ENCODE measurements around the gene CASZ1. TPM values are rescaled to one million over a fixed set of nuclear protein-coding genes. Genes with fewer than 3 reads are reported as not detected.

CASZ1 gene
- total RNA-seq, 1 experiment from 2014 or later, result 12.6 TPM

DNA sequence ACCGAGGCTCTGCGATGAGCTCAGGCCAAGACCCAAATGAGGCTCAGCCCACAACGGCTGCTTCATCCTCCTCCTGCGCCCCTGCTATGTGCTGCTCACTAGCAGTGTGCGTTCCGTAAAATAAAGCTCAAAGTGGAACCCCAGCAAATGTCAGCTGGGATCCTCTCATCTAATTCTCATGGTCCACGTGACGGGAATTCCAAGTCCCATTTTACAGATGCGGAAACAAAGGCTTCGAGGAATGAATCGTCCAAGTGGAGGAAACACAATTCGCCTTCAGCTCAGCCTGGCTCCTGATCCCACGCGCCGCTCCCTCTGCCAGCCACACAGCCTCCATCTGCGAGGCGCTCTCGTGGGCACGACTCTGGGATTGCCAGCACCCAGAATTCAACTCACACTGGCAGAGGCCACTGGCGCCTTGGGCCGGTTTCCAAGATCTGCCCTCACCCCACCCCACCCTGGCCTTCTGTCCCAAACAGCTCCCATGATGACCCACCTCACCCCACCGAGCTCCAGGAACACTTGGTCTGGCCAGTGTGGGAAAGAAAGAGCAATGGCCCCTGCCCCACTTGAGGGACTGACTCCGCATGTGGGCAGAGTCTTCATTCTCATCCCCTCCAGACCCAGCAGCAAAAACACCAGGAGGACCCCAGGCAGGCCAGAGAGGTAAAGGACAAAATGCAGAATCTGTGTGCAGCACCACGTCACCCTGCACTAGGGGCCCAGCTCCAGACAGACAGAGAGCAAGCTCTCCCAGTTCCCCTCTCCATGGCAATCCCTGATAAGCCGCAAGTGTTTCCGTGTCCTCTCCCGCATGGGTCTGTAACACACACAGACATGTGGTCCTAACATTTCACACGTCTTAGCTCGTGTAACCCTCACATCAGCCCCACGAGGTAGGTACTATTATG lies 10.5 kb downstream of the CASZ1 start:
- intact Hi-C loops (cut with micrococcal nuclease; ENCODE audit: unreplicated experiment), result no loop called here

GRCh38 chr1:10784998-10785727 lies 11.3 kb downstream of the CASZ1 start:
- Mint-ChIP-seq H3K36me3 (ENCODE audit: insufficient read depth, unreplicated experiment) (no peaks in the 10 kb centered on the region), H3K27ac (ENCODE audit: unreplicated experiment) (no peak overlapping the region), H3K4me1 (ENCODE audit: low read depth, unreplicated experiment) (no peaks in the 10 kb centered on the region), H3K4me3 (ENCODE audit: low read depth, unreplicated experiment) (no peak overlapping the region), H3K9me3 (ENCODE audit: low read depth, unreplicated experiment) (no peaks in the 10 kb centered on the region), H3K27me3 (ENCODE audit: unreplicated experiment) (no peaks in the 10 kb centered on the region)
- no peak for DNase-seq
- no TSS peak for BruUV-seq (replicated peaks)
- no peak for TF ChIP-seq CTCF (IDR thresholded peaks at IDR 0.05; ENCODE audit: unreplicated experiment)
- CTCF ChIA-PET, result no interaction called here
- intact Hi-C loops (cut with micrococcal nuclease; ENCODE audit: unreplicated experiment), result no loop called here

More for the DNA sequence above, 10.5 kb downstream of the CASZ1 start:
- BruUV-seq (replicated peaks), result no TSS peak
- CTCF ChIA-PET, result no interaction called here
- Mint-ChIP-seq H3K36me3 (ENCODE audit: insufficient read depth, unreplicated experiment) (no peaks in the 10 kb centered on the region), H3K27ac (ENCODE audit: unreplicated experiment) (no peak overlapping the region), H3K4me1 (ENCODE audit: low read depth, unreplicated experiment) (no peaks in the 10 kb centered on the region), H3K27me3 (ENCODE audit: unreplicated experiment) (no peaks in the 10 kb centered on the region), H3K9me3 (ENCODE audit: low read depth, unreplicated experiment) (no peaks in the 10 kb centered on the region), H3K4me3 (ENCODE audit: low read depth, unreplicated experiment) (no peak overlapping the region)
- no peak for TF ChIP-seq CTCF (IDR thresholded peaks at IDR 0.05; ENCODE audit: unreplicated experiment)
- no peak for DNase-seq

DNA sequence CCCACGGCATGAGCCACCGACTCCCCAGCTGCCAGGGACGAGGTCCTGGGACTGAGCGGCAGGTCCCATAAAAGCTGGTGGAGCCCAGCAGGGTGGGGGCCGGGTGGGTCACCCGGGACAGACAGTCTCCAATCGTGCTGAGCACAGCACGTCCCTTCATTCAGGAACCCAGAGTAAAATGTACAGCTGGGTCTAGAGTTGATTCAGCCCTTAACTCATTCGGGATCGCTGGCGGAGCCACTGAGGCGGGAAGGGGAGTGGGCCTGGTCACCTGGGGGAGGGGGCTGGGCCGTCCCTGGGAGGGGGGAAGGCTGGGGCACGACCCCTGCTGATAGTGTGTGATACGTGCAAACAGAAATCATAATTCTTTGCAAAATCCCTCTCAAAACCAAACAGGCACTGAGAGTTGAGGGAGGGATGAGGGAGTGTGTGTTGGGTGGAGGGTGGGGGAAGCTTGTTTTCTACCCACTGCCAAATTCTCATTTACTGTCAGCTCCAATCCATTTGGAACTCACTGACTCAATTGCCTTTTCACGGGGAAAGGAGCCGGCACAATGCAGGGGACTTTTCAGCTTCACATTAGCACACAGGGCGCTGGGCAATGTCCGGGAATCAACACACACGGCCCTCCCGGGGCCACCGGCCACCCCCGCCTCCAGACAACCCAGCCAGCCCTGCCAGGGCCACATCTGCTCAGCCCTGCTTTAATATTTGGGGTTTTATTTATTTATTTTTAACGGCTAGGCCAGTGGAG lies 13.8 kb downstream of the CASZ1 start:
- Mint-ChIP-seq H3K27me3 (ENCODE audit: unreplicated experiment) (no peaks in the 10 kb centered on the region), H3K4me1 (ENCODE audit: low read depth, unreplicated experiment) (no peaks in the 10 kb centered on the region), H3K27ac (ENCODE audit: unreplicated experiment) (no peak overlapping the region), H3K9me3 (ENCODE audit: low read depth, unreplicated experiment) (no peaks in the 10 kb centered on the region), H3K36me3 (ENCODE audit: insufficient read depth, unreplicated experiment) (no peaks in the 10 kb centered on the region), H3K4me3 (ENCODE audit: low read depth, unreplicated experiment) (no peak overlapping the region)
- no peak for TF ChIP-seq CTCF (IDR thresholded peaks at IDR 0.05; ENCODE audit: unreplicated experiment)
- DNase-seq, result no peak
- BruUV-seq (replicated peaks), result no TSS peak
- intact Hi-C loops (cut with micrococcal nuclease; ENCODE audit: unreplicated experiment), result no loop called here
- CTCF ChIA-PET, result no interaction called here

- Mint-ChIP-seq H3K4me1 (ENCODE audit: low read depth, unreplicated experiment) (peaks cover 4% of the 10 kb centered on the region), H3K27me3 (ENCODE audit: unreplicated experiment) (no peaks in the 10 kb centered on the region)
- CTCF ChIA-PET, result no interaction called here
Observed at GRCh38 chr1:10781137-10781536, 15.3 kb downstream of the CASZ1 start.

More at GRCh38 chr1:10781137-10781536, 15.3 kb downstream of the CASZ1 start:
- no peak overlapping the region for H3K4me3 Mint-ChIP-seq (ENCODE audit: low read depth, unreplicated experiment)
- no peaks in the 10 kb centered on the region for H3K36me3 Mint-ChIP-seq (ENCODE audit: insufficient read depth, unreplicated experiment)
- H3K9me3 Mint-ChIP-seq (ENCODE audit: low read depth, unreplicated experiment), result no peaks in the 10 kb centered on the region
- no TSS peak for BruUV-seq (replicated peaks)
- no peak for TF ChIP-seq CTCF (IDR thresholded peaks at IDR 0.05; ENCODE audit: unreplicated experiment)
- DNase-seq, result no peak
- no peak overlapping the region for H3K27ac Mint-ChIP-seq (ENCODE audit: unreplicated experiment)
- intact Hi-C loops (cut with micrococcal nuclease; ENCODE audit: unreplicated experiment), result no loop called here
